IPS DF 6.9 (cell line): ENCODE data around the gene ZBED4.

Experiments used
- DNase-seq: peaks from one replicate; pipeline ENCODE4 v3.0.0-alpha.2; 2013; ENCODE audit warnings: low read depth, low spot score
- H3K27ac ChIP-seq: one replicate; pipeline ENCODE4 v1.5.1; 2013; ENCODE audit warnings: low read length, control low read depth
- H3K27me3 ChIP-seq: 2 replicates; pipeline ENCODE4 v1.6.1; 2013; ENCODE audit warnings: mild to moderate bottlenecking, low read length; ENCODE audit not compliant: control insufficient read depth, insufficient read depth
- H3K36me3 ChIP-seq: 2 replicates; pipeline ENCODE4 v1.6.1; 2013; ENCODE audit warnings: low read length; ENCODE audit not compliant: control insufficient read depth, insufficient read depth
- H3K4me1 ChIP-seq: 2 replicates; pipeline ENCODE4 v1.6.1; 2013; ENCODE audit warnings: low read length; ENCODE audit not compliant: control insufficient read depth, insufficient read depth
- H3K4me3 ChIP-seq: 2 replicates; pipeline ENCODE4 v1.5.1; 2013; ENCODE audit warnings: mild to moderate bottlenecking, low read length
- H3K9me3 ChIP-seq: 2 replicates; pipeline ENCODE4 v1.6.1; 2013; ENCODE audit warnings: low read length, inconsistent platforms; ENCODE audit not compliant: control insufficient read depth, insufficient read depth
- WGBS: extraction: QIAGEN DNeasy Blood & Tissue Kit; methylation state at CpG from one replicate; pipeline ENCODE4 v1.1.7; 2013; ENCODE audit warnings: mixed read lengths, missing lambda C conversion rate; ENCODE audit not compliant: insufficient read length, insufficient coverage; 5-methylcytosine and 5-hydroxymethylcytosine counted together

The ZBED4 gene

GRCh38 chr22:49887702-49888101 lies 34.1 kb downstream of the ZBED4 start:
- WGBS = no CpG with 5 or more reads among the region's 9 CpGs
- H3K4me3 ChIP-seq = no peak overlapping the region
- H3K27me3 ChIP-seq = no peaks in the 10 kb centered on the region
- peaks cover 12% of the 10 kb centered on the region for H3K36me3 ChIP-seq
- no peak for DNase-seq
- no peak overlapping the region for H3K27ac ChIP-seq
- no peaks in the 10 kb centered on the region for H3K9me3 ChIP-seq
- H3K4me1 ChIP-seq = no peaks in the 10 kb centered on the region

GRCh38 chr22:49889071-49889470 lies 35.4 kb downstream of the ZBED4 start:
- Histone ChIP-seq H3K27me3 (no peaks in the 10 kb centered on the region), H3K4me1 (no peaks in the 10 kb centered on the region), H3K9me3 (no peaks in the 10 kb centered on the region), H3K27ac (no peak overlapping the region), H3K4me3 (no peak overlapping the region), H3K36me3 (peaks cover 10% of the 10 kb centered on the region)
- WGBS = no CpG with 5 or more reads among the region's 5 CpGs
- DNase-seq = no peak

- no peak for DNase-seq
- no peak overlapping the region for H3K27ac ChIP-seq
- no peak overlapping the region for H3K4me3 ChIP-seq
- no peaks in the 10 kb centered on the region for H3K4me1 ChIP-seq
- H3K9me3 ChIP-seq = no peaks in the 10 kb centered on the region
- H3K36me3 ChIP-seq = no peaks in the 10 kb centered on the region; the same call in 1 of the 2 replicates
- H3K27me3 ChIP-seq = no peaks in the 10 kb centered on the region
- no CpG with 5 or more reads among the region's 4 CpGs for WGBS
Measured at GRCh38 chr22:49892226-49892899, 38.7 kb downstream of the ZBED4 start.

DNA sequence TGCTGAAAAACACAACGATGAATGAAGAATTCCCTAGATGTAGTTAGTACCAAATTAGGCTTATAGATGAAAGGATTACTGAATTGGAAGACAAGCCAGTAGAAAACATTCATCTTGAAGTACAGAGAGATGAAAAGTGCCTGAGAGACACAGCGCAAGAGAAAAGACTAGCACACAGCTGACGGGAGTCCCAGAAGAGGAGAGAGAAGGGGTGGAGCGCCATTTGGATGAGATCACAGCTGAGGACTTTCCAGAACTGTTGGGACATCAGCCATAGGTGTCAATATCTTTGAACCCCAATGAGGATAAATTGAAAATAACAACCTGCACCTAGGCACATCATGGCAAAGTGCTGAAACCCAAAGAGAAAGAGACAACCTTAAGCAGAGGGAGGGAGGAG lies 39.4 kb downstream of the ZBED4 start:
- H3K27me3 ChIP-seq = no peaks in the 10 kb centered on the region
- H3K36me3 ChIP-seq = no peaks in the 10 kb centered on the region; the same call in 1 of the 2 replicates
- no peak for DNase-seq
- WGBS = no CpG with 5 or more reads among the region's 4 CpGs
- no peaks in the 10 kb centered on the region for H3K9me3 ChIP-seq
- no peaks in the 10 kb centered on the region for H3K4me1 ChIP-seq
- H3K27ac ChIP-seq = no peak overlapping the region
- no peak overlapping the region for H3K4me3 ChIP-seq

DNA sequence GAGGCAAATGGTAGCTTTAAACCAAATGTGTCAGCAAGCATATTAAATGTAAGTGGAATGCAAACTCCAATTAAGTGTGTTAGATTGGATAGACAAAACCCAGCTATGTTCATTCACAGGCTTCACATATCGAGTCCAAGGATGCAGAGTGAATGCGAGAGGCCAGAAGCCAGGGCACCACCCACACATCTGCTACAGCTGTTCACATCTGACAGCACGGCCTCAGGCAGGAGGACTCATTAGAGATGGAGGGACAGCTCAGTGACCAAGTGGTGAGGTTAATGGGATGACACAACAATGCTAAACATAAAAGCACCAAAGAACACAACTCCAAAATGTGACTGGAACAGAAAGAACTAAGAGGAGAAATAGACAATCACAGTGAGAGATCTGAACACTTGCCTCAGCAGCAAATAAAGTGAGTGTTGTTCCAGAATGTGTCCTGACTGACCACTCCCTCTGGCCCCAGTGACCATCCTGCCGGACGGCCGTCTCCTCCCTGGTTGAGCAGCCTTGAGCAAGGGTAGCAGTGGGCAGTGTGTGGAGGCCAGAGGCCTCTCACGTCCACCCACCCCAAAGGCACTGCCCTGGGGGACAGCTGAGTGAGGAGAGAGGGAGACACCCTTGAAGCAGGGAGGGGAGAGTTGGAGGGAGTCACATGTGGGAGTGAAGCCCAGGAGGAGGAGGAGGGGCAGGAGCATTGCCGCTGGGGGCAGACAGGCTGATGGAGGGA lies 40.8 kb downstream of the ZBED4 start:
- no peak for DNase-seq
- H3K4me1 ChIP-seq = no peaks in the 10 kb centered on the region
- no peak overlapping the region for H3K4me3 ChIP-seq
- no peaks in the 10 kb centered on the region for H3K27me3 ChIP-seq
- no peaks in the 10 kb centered on the region for H3K9me3 ChIP-seq
- WGBS = no CpG with 5 or more reads among the region's 8 CpGs
- H3K36me3 ChIP-seq = no peaks in the 10 kb centered on the region; the same call in 1 of the 2 replicates
- no peak overlapping the region for H3K27ac ChIP-seq

DNA sequence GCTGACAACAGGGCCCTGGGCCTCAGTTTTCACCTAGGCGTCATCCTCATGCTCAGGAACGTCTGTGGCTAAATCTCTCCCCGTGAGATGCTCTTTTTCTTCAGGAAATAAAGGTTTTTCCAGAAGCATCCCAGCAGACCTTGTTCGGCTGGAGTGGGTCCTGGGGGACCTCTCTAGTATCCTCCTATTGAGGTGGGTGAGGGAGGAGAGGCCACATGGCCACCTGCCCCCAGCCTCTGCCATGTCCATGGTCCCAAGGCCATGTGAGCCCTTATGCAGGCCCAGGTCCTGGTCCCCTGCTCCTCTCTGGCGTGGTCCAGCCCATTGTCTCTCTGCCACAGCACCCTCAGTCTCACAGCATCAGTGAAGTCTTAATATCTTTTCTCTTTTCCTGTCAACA lies 42.6 kb downstream of the ZBED4 start:
- no peaks in the 10 kb centered on the region for H3K9me3 ChIP-seq
- no peak for DNase-seq
- no peaks in the 10 kb centered on the region for H3K4me1 ChIP-seq
- H3K27ac ChIP-seq = no peak overlapping the region
- H3K4me3 ChIP-seq = no peak overlapping the region
- no peaks in the 10 kb centered on the region for H3K27me3 ChIP-seq
- no CpG with 5 or more reads among the region's 5 CpGs for WGBS
- H3K36me3 ChIP-seq = no peaks in the 10 kb centered on the region; the same call in 1 of the 2 replicates

- WGBS = no CpG with 5 or more reads among the region's 8 CpGs
- H3K4me3 ChIP-seq = no peak overlapping the region
- H3K27ac ChIP-seq = no peak overlapping the region
- no peak for DNase-seq
- no peaks in the 10 kb centered on the region for H3K4me1 ChIP-seq
- H3K9me3 ChIP-seq = no peaks in the 10 kb centered on the region
- H3K27me3 ChIP-seq = no peaks in the 10 kb centered on the region
- H3K36me3 ChIP-seq = peaks cover 7% of the 10 kb centered on the region
Measured at GRCh38 chr22:49897015-49897684, 43.5 kb downstream of the ZBED4 start.

GRCh38 chr22:49899530-49899929 lies 45.9 kb downstream of the ZBED4 start:
- Histone ChIP-seq H3K9me3 (no peaks in the 10 kb centered on the region), H3K27me3 (no peaks in the 10 kb centered on the region), H3K36me3 (peaks cover 11% of the 10 kb centered on the region), H3K27ac (no peak overlapping the region), H3K4me1 (no peaks in the 10 kb centered on the region), H3K4me3 (no peak overlapping the region)
- DNase-seq = no peak
- no CpG with 5 or more reads among the region's 6 CpGs for WGBS

- H3K36me3 ChIP-seq = peaks cover 11% of the 10 kb centered on the region
- no peak for DNase-seq
- no peaks in the 10 kb centered on the region for H3K4me1 ChIP-seq
- no peaks in the 10 kb centered on the region for H3K9me3 ChIP-seq
- no peaks in the 10 kb centered on the region for H3K27me3 ChIP-seq
- WGBS = no CpG with 5 or more reads among the region's 30 CpGs
- no peak overlapping the region for H3K4me3 ChIP-seq
- no peak overlapping the region for H3K27ac ChIP-seq
Measured at GRCh38 chr22:49900441-49901230, 47.0 kb downstream of the ZBED4 start.

GRCh38 chr22:49901457-49901856 lies 47.8 kb downstream of the ZBED4 start:
- Histone ChIP-seq H3K4me3 (no peak overlapping the region), H3K9me3 (no peaks in the 10 kb centered on the region), H3K4me1 (no peaks in the 10 kb centered on the region), H3K27ac (no peak overlapping the region), H3K27me3 (no peaks in the 10 kb centered on the region), H3K36me3 (peaks cover 11% of the 10 kb centered on the region)
- WGBS = no CpG with 5 or more reads among the region's 11 CpGs
- no peak for DNase-seq
